H9 (cell line): ENCODE measurements around the gene PLCH1. TPM values are rescaled to one million over a fixed set of nuclear protein-coding genes. Genes with fewer than 3 reads are reported as not detected.

Experiments
- DNase-seq: peaks from one replicate; pipeline ENCODE4 v3.0.0-alpha.2; 2017
- H2AFZ ChIP-seq: one replicate; pipeline ENCODE4 v1.6.1; 2013; ENCODE audit warnings: mild to moderate bottlenecking, low read length, control low read depth, moderate library complexity
- H2AK5ac ChIP-seq: 2 replicates; pipeline ENCODE4 v1.6.1; 2013; ENCODE audit warnings: low read length, control low read depth, mixed read lengths; ENCODE audit not compliant: insufficient read length
- H2BK120ac ChIP-seq: one replicate; pipeline ENCODE4 v1.6.1; 2013; ENCODE audit warnings: low read depth, mild to moderate bottlenecking, low read length, control low read depth, inconsistent platforms; ENCODE audit not compliant: poor library complexity, severe bottlenecking
- H2BK12ac ChIP-seq: 2 replicates; pipeline ENCODE4 v1.6.1; 2013; ENCODE audit warnings: low read length, control low read depth, mixed read lengths, low read depth; ENCODE audit not compliant: insufficient read length
- H2BK15ac ChIP-seq: 2 replicates; pipeline ENCODE4 v1.6.1; 2013; ENCODE audit warnings: low read depth, low read length, control low read depth
- H2BK20ac ChIP-seq: one replicate; pipeline ENCODE4 v1.6.1; 2013; ENCODE audit warnings: low read depth, mild to moderate bottlenecking, low read length, control low read depth, inconsistent platforms; ENCODE audit not compliant: poor library complexity, severe bottlenecking
- H2BK5ac ChIP-seq: 2 replicates; pipeline ENCODE4 v1.6.1; 2013; ENCODE audit warnings: low read length, control low read depth, mixed read lengths; ENCODE audit not compliant: insufficient read length
- H3K14ac ChIP-seq: 2 replicates; pipeline ENCODE4 v1.6.1; 2013; ENCODE audit warnings: low read length, control low read depth; ENCODE audit not compliant: insufficient read depth
- H3K18ac ChIP-seq: 2 replicates; pipeline ENCODE4 v1.6.1; 2013; ENCODE audit warnings: low read depth, mild to moderate bottlenecking, mixed read lengths, low read length, control low read depth; ENCODE audit not compliant: insufficient read length
- H3K23ac ChIP-seq: 2 replicates; pipeline ENCODE4 v1.6.1; 2013; ENCODE audit warnings: low read length, control low read depth, mixed read lengths, low read depth; ENCODE audit not compliant: insufficient read length
- H3K23me2 ChIP-seq: 2 replicates; pipeline ENCODE4 v1.6.1; 2013; ENCODE audit warnings: low read depth, mild to moderate bottlenecking, mixed read lengths, low read length, control low read depth; ENCODE audit not compliant: insufficient read length, poor library complexity, severe bottlenecking
- H3K27ac ChIP-seq: 2 replicates; pipeline ENCODE4 v1.5.1; 2013; ENCODE audit warnings: low read length, control low read depth, mixed read lengths, low read depth; ENCODE audit not compliant: insufficient read length
- H3K27me3 ChIP-seq: 2 replicates; pipeline ENCODE4 v1.6.1; 2013; ENCODE audit warnings: low read length, control low read depth, inconsistent platforms; ENCODE audit not compliant: insufficient read depth
- H3K4ac ChIP-seq: 2 replicates; pipeline ENCODE4 v1.6.1; 2013; ENCODE audit warnings: low read depth, mild to moderate bottlenecking, control low read depth, inconsistent platforms, low read length, moderate library complexity
- H3K4me1 ChIP-seq: 2 replicates; pipeline ENCODE4 v1.6.1; 2013; ENCODE audit warnings: low read length, control low read depth, inconsistent platforms; ENCODE audit not compliant: insufficient read depth
- H3K4me2 ChIP-seq: 2 replicates; pipeline ENCODE4 v1.6.1; 2013; ENCODE audit warnings: low read length, control low read depth, mixed read lengths; ENCODE audit not compliant: insufficient read length, insufficient read depth
- H3K56ac ChIP-seq: 2 replicates; pipeline ENCODE4 v1.6.1; 2013; ENCODE audit warnings: low read depth, mild to moderate bottlenecking, mixed read lengths, low read length, control low read depth; ENCODE audit not compliant: insufficient read length
- H3K79me1 ChIP-seq: 2 replicates; pipeline ENCODE4 v1.6.1; 2013; ENCODE audit warnings: low read depth, mild to moderate bottlenecking, moderate library complexity, low read length, control low read depth, inconsistent platforms; ENCODE audit not compliant: insufficient read depth, poor library complexity, severe bottlenecking
- H3K79me2 ChIP-seq: 2 replicates; pipeline ENCODE4 v1.6.1; 2013; ENCODE audit warnings: low read length, control low read depth, inconsistent platforms; ENCODE audit not compliant: insufficient read depth
- H3K9ac ChIP-seq: 2 replicates; pipeline ENCODE4 v1.6.1; 2013; ENCODE audit warnings: low read length, control low read depth, mixed read lengths; ENCODE audit not compliant: insufficient read length; ENCODE audit errors: extremely low read depth
- H3K9me3 ChIP-seq: one replicate; pipeline ENCODE4 v1.6.1; 2013; ENCODE audit warnings: low read depth, low read length, inconsistent platforms; ENCODE audit not compliant: control insufficient read depth
- H3T11ph ChIP-seq: one replicate; pipeline ENCODE4 v1.6.1; 2013; ENCODE audit warnings: mild to moderate bottlenecking, low read length, control low read depth, inconsistent platforms
- H4K20me1 ChIP-seq: one replicate; pipeline ENCODE4 v1.6.1; 2013; ENCODE audit not compliant: control insufficient read depth, insufficient read length, insufficient read depth
- H4K5ac ChIP-seq: 2 replicates; pipeline ENCODE4 v1.6.1; 2013; ENCODE audit warnings: low read depth, mild to moderate bottlenecking, mixed read lengths, low read length, control low read depth; ENCODE audit not compliant: insufficient read length
- H4K8ac ChIP-seq: replicated peaks from 2 replicates; pipeline ENCODE4 v1.6.1; 2013; ENCODE audit warnings: low read length, control low read depth, mixed read lengths, low read depth; ENCODE audit not compliant: insufficient read length
- H4K91ac ChIP-seq: 2 replicates; pipeline ENCODE4 v1.6.1; 2013; ENCODE audit warnings: low read depth, mild to moderate bottlenecking, moderate library complexity, mixed read lengths, low read length, control low read depth; ENCODE audit not compliant: insufficient read length
- H3K27ac Mint-ChIP-seq, 3 experiments: 2 replicates in 2 of 3; 3 replicates in 1 of 3; pipeline ENCODE4 v1.8.0; 2020 to 2021; ENCODE audit warnings: mixed read lengths in 3 of 3, mild to moderate bottlenecking in 1 of 3, moderate library complexity in 1 of 3
- H3K27me3 Mint-ChIP-seq: 2 replicates; pipeline ENCODE4 v1.8.0; 2021; ENCODE audit warnings: low read depth, mild to moderate bottlenecking, moderate library complexity, mixed read lengths
- H3K36me3 Mint-ChIP-seq, 3 experiments: 2 replicates in 2 of 3; 3 replicates in 1 of 3; pipeline ENCODE4 v1.8.0; 2020 to 2021; ENCODE audit warnings: low read depth in 3 of 3, mixed read lengths in 3 of 3; ENCODE audit not compliant: insufficient read depth in 1 of 3
- H3K4me1 Mint-ChIP-seq, 2 experiments: 2 replicates each; pipeline ENCODE4 v1.8.0; 2020; ENCODE audit warnings: mixed read lengths in 2 of 2
- H3K4me3 Mint-ChIP-seq, 2 experiments: 2 replicates in 1 of 2; 3 replicates in 1 of 2; pipeline ENCODE4 v1.8.0; 2020 to 2021; ENCODE audit warnings: mild to moderate bottlenecking in 2 of 2, mixed read lengths in 2 of 2, moderate library complexity in 1 of 2
- H3K9me3 Mint-ChIP-seq, 2 experiments: 2 replicates in 1 of 2; 3 replicates in 1 of 2; pipeline ENCODE4 v1.8.0; 2020; ENCODE audit warnings: mild to moderate bottlenecking in 2 of 2, mixed read lengths in 2 of 2, moderate library complexity in 1 of 2
- WGBS: extraction: QIAGEN DNeasy Blood & Tissue Kit; methylation state at CpG from one replicate; pipeline ENCODE4 v1.1.7; 2013; ENCODE audit warnings: missing lambda C conversion rate, low lambda C conversion rate, mixed read lengths; ENCODE audit not compliant: insufficient read length; ENCODE audit errors: extremely low coverage; 5-methylcytosine and 5-hydroxymethylcytosine counted together
- total RNA-seq: library from RNA; stranded (reverse); gene quantifications from 2 replicates; pipeline ENCODE4 v1.2.1, GENCODE V29; 2021
- TF ChIP-seq, protein P1 (sequence below): fragments of 200-600 bp; sonication (generic); conservative IDR thresholded peaks from 3 replicates; pipeline ENCODE4 v1.8.0; 2021; ENCODE audit warnings: antibody characterized with exemption, mild to moderate bottlenecking

Gene PLCH1
- total RNA-seq, 1 experiment from 2014 or later = 19.0 TPM

GRCh38 chr3:155640098-155640497 lies 104.8 kb downstream of the PLCH1 start:
- Histone ChIP-seq H3K18ac (no peak overlapping the region), H2AK5ac (no peak overlapping the region), H3K79me2 (no peaks in the 10 kb centered on the region), H4K8ac (no peak overlapping the region), H2BK15ac (no peak overlapping the region), H3K27me3 (no peaks in the 10 kb centered on the region), H4K5ac (no peak overlapping the region), H4K20me1 (no peaks in the 10 kb centered on the region), H3K79me1 (no peaks in the 10 kb centered on the region), H3K9me3 (no peaks in the 10 kb centered on the region), H3K4ac (no peak overlapping the region), H2BK20ac (no peak overlapping the region), H3K23ac (no peak overlapping the region), H3K27ac (no peak overlapping the region), H3K56ac (no peak overlapping the region), H2BK120ac (no peak overlapping the region), H4K91ac (no peak overlapping the region), H3K4me1 (peaks cover 5% of the 10 kb centered on the region; the same call in 1 of the 2 replicates), H3K9ac (no peak overlapping the region), H2BK12ac (no peak overlapping the region), H2BK5ac (no peak overlapping the region), H3K4me2 (no peak overlapping the region), H3K14ac (no peak overlapping the region), H3K23me2 (no peaks in the 10 kb centered on the region), H3T11ph (no peak overlapping the region), H2AFZ (no peak overlapping the region)
- no CpG with 5 or more reads among the region's 3 CpGs for WGBS
- no peak overlapping the region for H3K4me3 Mint-ChIP-seq
- no peaks in the 10 kb centered on the region for H3K27me3 Mint-ChIP-seq
- H3K27ac Mint-ChIP-seq = peak overlapping the region in 1 of 3 experiments; percentile 18; a peak in 1 of 7 replicates
- no peak for DNase-seq
- H3K4me1 Mint-ChIP-seq = peaks cover 17 to 19% of the 10 kb centered on the region in 2 experiments
- TF ChIP-seq, protein P1, sequence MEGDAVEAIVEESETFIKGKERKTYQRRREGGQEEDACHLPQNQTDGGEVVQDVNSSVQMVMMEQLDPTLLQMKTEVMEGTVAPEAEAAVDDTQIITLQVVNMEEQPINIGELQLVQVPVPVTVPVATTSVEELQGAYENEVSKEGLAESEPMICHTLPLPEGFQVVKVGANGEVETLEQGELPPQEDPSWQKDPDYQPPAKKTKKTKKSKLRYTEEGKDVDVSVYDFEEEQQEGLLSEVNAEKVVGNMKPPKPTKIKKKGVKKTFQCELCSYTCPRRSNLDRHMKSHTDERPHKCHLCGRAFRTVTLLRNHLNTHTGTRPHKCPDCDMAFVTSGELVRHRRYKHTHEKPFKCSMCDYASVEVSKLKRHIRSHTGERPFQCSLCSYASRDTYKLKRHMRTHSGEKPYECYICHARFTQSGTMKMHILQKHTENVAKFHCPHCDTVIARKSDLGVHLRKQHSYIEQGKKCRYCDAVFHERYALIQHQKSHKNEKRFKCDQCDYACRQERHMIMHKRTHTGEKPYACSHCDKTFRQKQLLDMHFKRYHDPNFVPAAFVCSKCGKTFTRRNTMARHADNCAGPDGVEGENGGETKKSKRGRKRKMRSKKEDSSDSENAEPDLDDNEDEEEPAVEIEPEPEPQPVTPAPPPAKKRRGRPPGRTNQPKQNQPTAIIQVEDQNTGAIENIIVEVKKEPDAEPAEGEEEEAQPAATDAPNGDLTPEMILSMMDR = no peak
- peaks cover 5 to 11% (median 7%) of the 10 kb centered on the region in 3 experiments; a peak in 4 of 7 replicates for H3K36me3 Mint-ChIP-seq
- H3K9me3 Mint-ChIP-seq = no peaks in the 10 kb centered on the region
